Measurements from ENCODE around the gene EIF4G2. TPM values are rescaled to one million over a fixed set of nuclear protein-coding genes. Genes with fewer than 3 reads are reported as not detected.
A peak's percentile ranks its signal among the peaks of the same experiment; 100 is the strongest.

Gene EIF4G2
- total and polyA plus RNA-seq, 10 of the 15 experiments (the other 5 are each of a cell fraction or from before 2014, with no cell fraction given), result 210 to 1,104 (median 713) TPM

DNA sequence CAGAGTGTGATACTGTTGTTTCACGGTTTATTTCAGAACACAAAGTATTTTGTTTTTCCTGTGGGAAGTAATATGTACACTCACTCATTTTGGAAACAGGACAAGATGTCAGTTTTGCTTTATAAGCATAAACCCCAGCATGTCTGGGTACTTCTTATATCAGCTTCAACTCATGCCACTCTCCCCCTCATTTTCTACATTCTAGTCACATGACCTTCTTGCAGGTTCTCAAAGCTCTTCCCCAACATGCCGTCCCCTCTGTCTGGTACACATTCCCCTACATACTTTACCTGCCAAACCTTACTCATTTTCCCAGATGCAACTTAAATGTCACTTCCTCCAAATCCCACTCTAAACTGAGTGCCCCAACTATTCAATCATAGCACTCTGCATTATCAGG is 59.2 kb downstream of the EIF4G2 start:
- in situ Hi-C loops (cut with MboI) (no loop called here), intact Hi-C loops (cut with micrococcal nuclease; ENCODE audit: unreplicated experiment) (no loop called here)
- ChIA-PET RAD21 (ENCODE audit: unreplicated experiment) (no interaction called here), SMC1A (ENCODE audit: uncharacterized antibody, unreplicated experiment) (no interaction called here), CTCF (no interaction called here), POLR2A (no interaction called here)
- BruUV-seq (replicated peaks), result no TSS peak
- no peaks in the 10 kb centered on the region for H4K20me1 ChIP-seq (ENCODE audit: control insufficient read depth, insufficient read depth)
- FAIRE-seq (no peak), ATAC-seq (no peak), DNase-seq (ENCODE audit: low read depth, low spot score) (no peak)
- H3K36me3 ChIP-seq (ENCODE audit: control insufficient read depth in 2 of 2, insufficient read depth in 2 of 2, low read length in 1 of 2), result peaks cover 0 to 5% of the 10 kb centered on the region in 2 experiments; a peak in 1 of 4 replicates
- WGBS (ENCODE audit: insufficient coverage, insufficient replicate concordance, low lambda C conversion rate, missing lambda C conversion rate), result 66% methylated on average over 2 of the region's 2 CpGs
- H3K4me3 ChIP-seq, result no peak overlapping the region
- no peak overlapping the region for H3K9ac ChIP-seq (ENCODE audit: control insufficient read depth, insufficient read depth, low read length)
- H3K4me2 ChIP-seq (ENCODE audit: control insufficient read depth, insufficient read depth), result no peak overlapping the region
- TF ChIP-seq CREB1 (IDR thresholded peaks at IDR 0.05; ENCODE audit: low read depth) (no peak), RAD51 (IDR thresholded peaks at IDR 0.05) (peak; percentile 31; the same call in 1 of the 2 replicates)
- no peak overlapping the region for H2AFZ ChIP-seq (ENCODE audit: control insufficient read depth, low read depth, low read length)
- no peak overlapping the region for H3K27ac ChIP-seq (ENCODE audit: control insufficient read depth, insufficient read depth)
- H3K4me1 ChIP-seq (ENCODE audit: control insufficient read depth, insufficient read depth, low read length), result peaks cover 3% of the 10 kb centered on the region; the same call in 1 of the 2 replicates
- peaks cover 21% of the 10 kb centered on the region for H3K79me2 ChIP-seq (ENCODE audit: control insufficient read depth, insufficient read depth, low read length)
- H3K9me3 ChIP-seq (replicated peaks; ENCODE audit: control insufficient read depth, insufficient read depth, low read length), result no peaks in the 10 kb centered on the region
- no peaks in the 10 kb centered on the region for H3K27me3 ChIP-seq (replicated peaks in 1 of 2; ENCODE audit: control insufficient read depth in 2 of 2, insufficient read depth in 2 of 2, low read length in 1 of 2)

DNA sequence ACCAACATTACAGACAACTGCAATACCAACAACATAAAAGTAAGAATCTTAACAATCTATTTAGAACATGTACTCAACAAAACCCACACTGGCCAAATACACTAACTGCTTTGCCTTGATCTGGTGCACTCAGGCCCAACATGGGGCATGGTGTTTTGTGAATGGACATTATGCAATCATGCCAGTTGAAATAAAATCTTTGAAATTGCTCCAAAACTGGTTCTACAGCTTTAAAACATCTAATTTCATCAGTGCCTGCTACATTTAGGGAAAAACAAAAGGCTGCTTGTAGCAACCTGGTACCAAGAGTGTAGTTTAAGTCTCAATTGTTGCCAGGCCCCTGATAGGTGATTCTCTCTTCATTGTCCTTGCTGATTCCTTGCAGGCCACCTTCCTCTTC is 61.0 kb downstream of the EIF4G2 start:
- Histone ChIP-seq H3K9ac (ENCODE audit: control insufficient read depth, insufficient read depth, low read length) (no peak overlapping the region), H2AFZ (ENCODE audit: control insufficient read depth, low read depth, low read length) (no peak overlapping the region), H3K27me3 (replicated peaks in 1 of 2; ENCODE audit: control insufficient read depth in 2 of 2, insufficient read depth in 2 of 2, low read length in 1 of 2) (no peaks in the 10 kb centered on the region), H3K4me2 (ENCODE audit: control insufficient read depth, insufficient read depth) (no peak overlapping the region), H3K9me3 (replicated peaks; ENCODE audit: control insufficient read depth, insufficient read depth, low read length) (no peaks in the 10 kb centered on the region), H4K20me1 (ENCODE audit: control insufficient read depth, insufficient read depth) (no peaks in the 10 kb centered on the region), H3K4me3 (no peak overlapping the region), H3K4me1 (ENCODE audit: control insufficient read depth, insufficient read depth, low read length) (peaks cover 10% of the 10 kb centered on the region), H3K79me2 (ENCODE audit: control insufficient read depth, insufficient read depth, low read length) (peaks cover 19% of the 10 kb centered on the region), H3K27ac (ENCODE audit: control insufficient read depth, insufficient read depth) (no peak overlapping the region), H3K36me3 (ENCODE audit: control insufficient read depth in 2 of 2, insufficient read depth in 2 of 2, low read length in 1 of 2) (no peaks in the 10 kb centered on the region)
- no peak for DNase-seq (ENCODE audit: low read depth, low spot score)
- FAIRE-seq, result no peak
- ChIA-PET POLR2A (interaction anchor here (1.0 kb wide), 1 partner anchor 61 kb away, joined by 4 read pairs; the partner anchor contains the start of gene EIF4G2), RAD21 (ENCODE audit: unreplicated experiment) (no interaction called here), SMC1A (ENCODE audit: uncharacterized antibody, unreplicated experiment) (interaction anchor here (0.6 kb wide), 1 partner anchor 122 kb away, joined by 3 read pairs; no protein-coding TSS in a partner anchor), CTCF (no interaction called here)
- in situ Hi-C loops (cut with MboI), result no loop called here
- intact Hi-C loops (cut with micrococcal nuclease; ENCODE audit: unreplicated experiment), result no loop called here
- no peak for ATAC-seq
- BruUV-seq (replicated peaks), result no TSS peak
- TF ChIP-seq, protein P1, sequence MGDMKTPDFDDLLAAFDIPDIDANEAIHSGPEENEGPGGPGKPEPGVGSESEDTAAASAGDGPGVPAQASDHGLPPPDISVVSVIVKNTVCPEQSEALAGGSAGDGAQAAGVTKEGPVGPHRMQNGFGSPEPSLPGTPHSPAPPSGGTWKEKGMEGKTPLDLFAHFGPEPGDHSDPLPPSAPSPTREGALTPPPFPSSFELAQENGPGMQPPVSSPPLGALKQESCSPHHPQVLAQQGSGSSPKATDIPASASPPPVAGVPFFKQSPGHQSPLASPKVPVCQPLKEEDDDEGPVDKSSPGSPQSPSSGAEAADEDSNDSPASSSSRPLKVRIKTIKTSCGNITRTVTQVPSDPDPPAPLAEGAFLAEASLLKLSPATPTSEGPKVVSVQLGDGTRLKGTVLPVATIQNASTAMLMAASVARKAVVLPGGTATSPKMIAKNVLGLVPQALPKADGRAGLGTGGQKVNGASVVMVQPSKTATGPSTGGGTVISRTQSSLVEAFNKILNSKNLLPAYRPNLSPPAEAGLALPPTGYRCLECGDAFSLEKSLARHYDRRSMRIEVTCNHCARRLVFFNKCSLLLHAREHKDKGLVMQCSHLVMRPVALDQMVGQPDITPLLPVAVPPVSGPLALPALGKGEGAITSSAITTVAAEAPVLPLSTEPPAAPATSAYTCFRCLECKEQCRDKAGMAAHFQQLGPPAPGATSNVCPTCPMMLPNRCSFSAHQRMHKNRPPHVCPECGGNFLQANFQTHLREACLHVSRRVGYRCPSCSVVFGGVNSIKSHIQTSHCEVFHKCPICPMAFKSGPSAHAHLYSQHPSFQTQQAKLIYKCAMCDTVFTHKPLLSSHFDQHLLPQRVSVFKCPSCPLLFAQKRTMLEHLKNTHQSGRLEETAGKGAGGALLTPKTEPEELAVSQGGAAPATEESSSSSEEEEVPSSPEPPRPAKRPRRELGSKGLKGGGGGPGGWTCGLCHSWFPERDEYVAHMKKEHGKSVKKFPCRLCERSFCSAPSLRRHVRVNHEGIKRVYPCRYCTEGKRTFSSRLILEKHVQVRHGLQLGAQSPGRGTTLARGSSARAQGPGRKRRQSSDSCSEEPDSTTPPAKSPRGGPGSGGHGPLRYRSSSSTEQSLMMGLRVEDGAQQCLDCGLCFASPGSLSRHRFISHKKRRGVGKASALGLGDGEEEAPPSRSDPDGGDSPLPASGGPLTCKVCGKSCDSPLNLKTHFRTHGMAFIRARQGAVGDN (IDR thresholded peaks at IDR 0.05), result no peak
- TF ChIP-seq HDGF (IDR thresholded peaks at IDR 0.05) (no peak), RB1 (IDR thresholded peaks at IDR 0.05; ENCODE audit: borderline replicate concordance) (no peak), GABPA (IDR thresholded peaks at IDR 0.05; ENCODE audit: low read depth) (no peak), ZBED1 (IDR thresholded peaks at IDR 0.05; ENCODE audit: borderline replicate concordance) (no peak), ETV6 (conservative IDR thresholded peaks at IDR 0.05 in 1 of 2, IDR thresholded peaks at IDR 0.05 in 1 of 2; ENCODE audit: borderline replicate concordance in 1 of 2, low read depth in 1 of 2) (no peak)
- TF ChIP-seq, protein P2, sequence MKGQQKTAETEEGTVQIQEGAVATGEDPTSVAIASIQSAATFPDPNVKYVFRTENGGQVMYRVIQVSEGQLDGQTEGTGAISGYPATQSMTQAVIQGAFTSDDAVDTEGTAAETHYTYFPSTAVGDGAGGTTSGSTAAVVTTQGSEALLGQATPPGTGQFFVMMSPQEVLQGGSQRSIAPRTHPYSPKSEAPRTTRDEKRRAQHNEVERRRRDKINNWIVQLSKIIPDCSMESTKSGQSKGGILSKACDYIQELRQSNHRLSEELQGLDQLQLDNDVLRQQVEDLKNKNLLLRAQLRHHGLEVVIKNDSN (IDR thresholded peaks at IDR 0.05; ENCODE audit: borderline replicate concordance, extremely low read length, insufficient read depth, low read depth, low read length), result no peak
- TF ChIP-seq, protein P3, sequence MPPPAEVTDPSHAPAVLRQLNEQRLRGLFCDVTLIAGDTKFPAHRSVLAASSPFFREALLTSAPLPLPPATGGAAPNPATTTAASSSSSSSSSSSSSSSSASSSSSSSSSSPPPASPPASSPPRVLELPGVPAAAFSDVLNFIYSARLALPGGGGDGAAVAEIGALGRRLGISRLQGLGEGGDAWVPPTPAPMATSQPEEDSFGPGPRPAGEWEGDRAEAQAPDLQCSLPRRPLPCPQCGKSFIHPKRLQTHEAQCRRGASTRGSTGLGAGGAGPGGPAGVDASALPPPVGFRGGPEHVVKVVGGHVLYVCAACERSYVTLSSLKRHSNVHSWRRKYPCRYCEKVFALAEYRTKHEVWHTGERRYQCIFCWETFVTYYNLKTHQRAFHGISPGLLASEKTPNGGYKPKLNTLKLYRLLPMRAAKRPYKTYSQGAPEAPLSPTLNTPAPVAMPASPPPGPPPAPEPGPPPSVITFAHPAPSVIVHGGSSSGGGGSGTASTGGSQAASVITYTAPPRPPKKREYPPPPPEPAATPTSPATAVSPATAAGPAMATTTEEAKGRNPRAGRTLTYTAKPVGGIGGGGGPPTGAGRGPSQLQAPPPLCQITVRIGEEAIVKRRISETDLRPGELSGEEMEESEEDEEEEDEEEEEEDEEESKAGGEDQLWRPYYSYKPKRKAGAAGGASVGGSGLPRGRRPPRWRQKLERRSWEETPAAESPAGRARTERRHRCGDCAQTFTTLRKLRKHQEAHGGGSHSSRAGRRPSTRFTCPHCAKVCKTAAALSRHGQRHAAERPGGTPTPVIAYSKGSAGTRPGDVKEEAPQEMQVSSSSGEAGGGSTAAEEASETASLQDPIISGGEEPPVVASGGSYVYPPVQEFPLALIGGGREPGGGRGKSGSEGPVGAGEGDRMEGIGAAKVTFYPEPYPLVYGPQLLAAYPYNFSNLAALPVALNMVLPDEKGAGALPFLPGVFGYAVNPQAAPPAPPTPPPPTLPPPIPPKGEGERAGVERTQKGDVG (CRISPR knock-in tag; IDR thresholded peaks at IDR 0.05), result no peak

All from GM12878 (cell line).